ENCODE data around the gene FOXL1. TPM values are rescaled to one million over a fixed set of nuclear protein-coding genes. Genes with fewer than 3 reads are reported as not detected.

The FOXL1 gene
- total and polyA plus RNA-seq, 4 donors = 0.41 to 2.5 (median 1.4) TPM

DNA sequence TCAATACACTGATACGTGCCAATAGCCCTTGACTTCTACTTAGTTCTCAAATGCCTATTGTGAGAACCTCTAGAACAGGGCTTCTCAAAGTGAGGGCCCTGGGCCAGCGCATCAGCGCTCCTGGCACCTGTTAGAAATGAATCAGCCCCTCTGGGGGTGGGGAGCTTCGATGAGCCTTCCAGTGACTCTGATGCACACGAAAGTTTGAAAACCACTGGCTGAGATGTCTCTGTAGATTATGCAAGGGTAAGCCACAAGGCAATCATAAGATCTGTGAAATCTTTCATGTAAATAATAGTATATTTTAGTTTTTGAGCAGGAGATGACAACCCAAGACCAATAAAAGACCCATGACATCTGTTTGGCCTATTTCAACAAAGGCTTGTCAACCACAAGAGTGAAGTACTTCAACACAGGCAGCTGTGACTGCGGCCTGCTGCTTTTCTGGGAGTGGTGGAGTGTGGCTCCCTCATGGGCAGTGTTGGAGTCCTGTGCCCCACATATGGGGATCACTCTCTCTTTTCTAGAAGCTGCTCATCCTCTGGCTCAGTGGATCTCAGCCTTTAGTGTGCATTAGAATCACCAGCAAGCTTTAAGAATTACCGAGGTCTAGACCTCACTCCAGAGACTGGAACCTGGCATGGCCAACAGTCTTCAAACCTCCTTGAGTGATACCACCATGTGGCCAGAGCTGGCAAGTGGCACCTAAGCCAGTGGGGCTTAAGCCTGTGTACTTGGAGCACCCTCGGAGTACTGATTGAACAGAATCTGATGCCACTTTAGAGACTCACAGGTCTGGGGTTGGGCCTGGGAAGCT is 29.1 kb upstream of the FOXL1 start:
- Histone ChIP-seq H3K27me3 (ENCODE audit: control insufficient read depth in 3 of 3, insufficient read depth in 3 of 3, low read length in 2 of 3) (no peaks in the 10 kb centered on the region), H3K9me3 (ENCODE audit: control insufficient read depth in 4 of 4, insufficient read depth in 3 of 4, low read length in 3 of 4) (no peaks in the 10 kb centered on the region), H3K9ac (ENCODE audit: insufficient read depth in 1 of 2, low read length in 2 of 2) (no peak overlapping the region), H3K27ac (ENCODE audit: low read depth in 1 of 2, low read length in 1 of 2) (no peak overlapping the region), H3K36me3 (ENCODE audit: control insufficient read depth in 4 of 4, insufficient read depth in 4 of 4, low read length in 4 of 4) (peaks cover 0 to 31% (median 14%) of the 10 kb centered on the region in 4 donors), H3K4me1 (ENCODE audit: control insufficient read depth in 5 of 5, insufficient read depth in 5 of 5, low read length in 5 of 5) (peaks cover 0 to 3% (median 0%) of the 10 kb centered on the region in 5 donors), H3K4me3 (no peak overlapping the region)
- 77% methylated on average over 8 of the region's 8 CpGs for WGBS, 2 donors
- TF ChIP-seq, protein P1, sequence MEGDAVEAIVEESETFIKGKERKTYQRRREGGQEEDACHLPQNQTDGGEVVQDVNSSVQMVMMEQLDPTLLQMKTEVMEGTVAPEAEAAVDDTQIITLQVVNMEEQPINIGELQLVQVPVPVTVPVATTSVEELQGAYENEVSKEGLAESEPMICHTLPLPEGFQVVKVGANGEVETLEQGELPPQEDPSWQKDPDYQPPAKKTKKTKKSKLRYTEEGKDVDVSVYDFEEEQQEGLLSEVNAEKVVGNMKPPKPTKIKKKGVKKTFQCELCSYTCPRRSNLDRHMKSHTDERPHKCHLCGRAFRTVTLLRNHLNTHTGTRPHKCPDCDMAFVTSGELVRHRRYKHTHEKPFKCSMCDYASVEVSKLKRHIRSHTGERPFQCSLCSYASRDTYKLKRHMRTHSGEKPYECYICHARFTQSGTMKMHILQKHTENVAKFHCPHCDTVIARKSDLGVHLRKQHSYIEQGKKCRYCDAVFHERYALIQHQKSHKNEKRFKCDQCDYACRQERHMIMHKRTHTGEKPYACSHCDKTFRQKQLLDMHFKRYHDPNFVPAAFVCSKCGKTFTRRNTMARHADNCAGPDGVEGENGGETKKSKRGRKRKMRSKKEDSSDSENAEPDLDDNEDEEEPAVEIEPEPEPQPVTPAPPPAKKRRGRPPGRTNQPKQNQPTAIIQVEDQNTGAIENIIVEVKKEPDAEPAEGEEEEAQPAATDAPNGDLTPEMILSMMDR (IDR thresholded peaks at IDR 0.05; ENCODE audit: control extremely low read depth, extremely low read depth) = no peak
- ATAC-seq (ENCODE audit: insufficient read depth, low FRiP score) (no peak), DNase-seq (no peak)

- Histone ChIP-seq H3K36me3 (ENCODE audit: control insufficient read depth in 4 of 4, insufficient read depth in 4 of 4, low read length in 4 of 4) (peaks cover 0 to 31% (median 14%) of the 10 kb centered on the region in 4 donors), H3K9me3 (ENCODE audit: control insufficient read depth in 4 of 4, insufficient read depth in 3 of 4, low read length in 3 of 4) (no peaks in the 10 kb centered on the region), H3K4me3 (no peak overlapping the region), H3K9ac (ENCODE audit: insufficient read depth in 1 of 2, low read length in 2 of 2) (no peak overlapping the region), H3K27ac (ENCODE audit: low read depth in 1 of 2, low read length in 1 of 2) (no peak overlapping the region), H3K27me3 (ENCODE audit: control insufficient read depth in 3 of 3, insufficient read depth in 3 of 3, low read length in 2 of 3) (no peaks in the 10 kb centered on the region), H3K4me1 (ENCODE audit: control insufficient read depth in 5 of 5, insufficient read depth in 5 of 5, low read length in 5 of 5) (peaks cover 0 to 5% (median 0%) of the 10 kb centered on the region in 5 donors)
- no peak for ATAC-seq (ENCODE audit: insufficient read depth, low FRiP score)
- DNase-seq = no peak
- 99 to 100% methylated on average over 7 of the region's 7 CpGs for WGBS, 2 donors
- TF ChIP-seq, protein P1 (IDR thresholded peaks at IDR 0.05; ENCODE audit: control extremely low read depth, extremely low read depth) = no peak
Measured at GRCh38 chr16:86549893-86550190, 28.5 kb upstream of the FOXL1 start.

DNA sequence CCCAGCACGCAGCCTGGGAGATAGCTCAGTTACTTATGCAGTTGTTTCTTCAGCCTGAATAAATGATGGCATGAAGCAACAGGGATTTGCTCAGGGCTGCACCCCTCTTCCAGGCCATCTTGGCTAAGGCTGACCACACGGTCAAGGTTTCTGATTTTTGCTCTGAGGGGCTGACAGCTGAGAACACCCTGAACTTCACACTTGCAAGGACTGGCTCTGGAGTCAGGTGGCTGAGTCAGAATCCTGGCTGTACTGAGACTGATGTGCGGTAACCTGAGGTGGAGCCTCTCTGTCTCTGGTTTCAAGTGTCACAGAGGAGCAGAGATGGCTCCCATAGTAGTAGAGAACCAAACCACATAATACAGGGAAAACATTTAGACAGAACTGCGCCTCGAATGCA is 28.1 kb upstream of the FOXL1 start:
- TF ChIP-seq, protein P1 (IDR thresholded peaks at IDR 0.05; ENCODE audit: control extremely low read depth, extremely low read depth) = no peak
- no peak overlapping the region for H3K4me3 ChIP-seq
- H3K27ac ChIP-seq (ENCODE audit: low read depth in 1 of 2, low read length in 1 of 2) = no peak overlapping the region
- H3K36me3 ChIP-seq (ENCODE audit: control insufficient read depth in 4 of 4, insufficient read depth in 4 of 4, low read length in 4 of 4) = peaks cover 0 to 30% (median 12%) of the 10 kb centered on the region in 4 donors
- no peak for DNase-seq
- 93 to 96% methylated on average over 5 of the region's 5 CpGs for WGBS, 2 donors
- H3K9me3 ChIP-seq (ENCODE audit: control insufficient read depth in 4 of 4, insufficient read depth in 3 of 4, low read length in 3 of 4) = no peaks in the 10 kb centered on the region
- H3K4me1 ChIP-seq (ENCODE audit: control insufficient read depth in 5 of 5, insufficient read depth in 5 of 5, low read length in 5 of 5) = peaks cover 0 to 5% (median under 1%) of the 10 kb centered on the region in 5 donors
- no peak for ATAC-seq (ENCODE audit: insufficient read depth, low FRiP score)
- no peaks in the 10 kb centered on the region for H3K27me3 ChIP-seq (ENCODE audit: control insufficient read depth in 3 of 3, insufficient read depth in 3 of 3, low read length in 2 of 3)
- no peak overlapping the region for H3K9ac ChIP-seq (ENCODE audit: insufficient read depth in 1 of 2, low read length in 2 of 2)

Measured in lung (tissue), 12 donors.